Measurements from ENCODE around the gene DOCK3.

Gene DOCK3

GRCh38 chr3:51156147-51156546 lies 481.4 kb downstream of the DOCK3 start:
- Histone ChIP-seq H3K27me3 (ENCODE audit: control insufficient read depth, low read length) (no peaks in the 10 kb centered on the region), H3K4me2 (ENCODE audit: low read length) (no peak overlapping the region)
- no peak for TF ChIP-seq EZH2phosphoT487 (IDR thresholded peaks at IDR 0.05; ENCODE audit: borderline replicate concordance, low read length)
- no peak for TF ChIP-seq CTCF (IDR thresholded peaks at IDR 0.05; ENCODE audit: low read depth, low read length, poor library complexity, severe bottlenecking)

GRCh38 chr3:51163051-51163450 lies 488.3 kb downstream of the DOCK3 start:
- H3K79me2 ChIP-seq (ENCODE audit: control insufficient read depth, low read length), result no peaks in the 10 kb centered on the region
- TF ChIP-seq CTCF (IDR thresholded peaks at IDR 0.05; ENCODE audit: low read depth, low read length, poor library complexity, severe bottlenecking), result no peak
- no peak for TF ChIP-seq EZH2phosphoT487 (IDR thresholded peaks at IDR 0.05; ENCODE audit: borderline replicate concordance, low read length)
- no peaks in the 10 kb centered on the region for H3K9me3 ChIP-seq (ENCODE audit: control insufficient read depth, insufficient read depth, low read length)
- H4K20me1 ChIP-seq (ENCODE audit: control insufficient read depth, insufficient read depth, low read depth, low read length), result no peaks in the 10 kb centered on the region
- no peaks in the 10 kb centered on the region for H3K27me3 ChIP-seq (ENCODE audit: control insufficient read depth, low read length)
- H3K4me2 ChIP-seq (ENCODE audit: low read length), result no peak overlapping the region
- no peak overlapping the region for H3K4me3 ChIP-seq (ENCODE audit: low read length)
- H3K36me3 ChIP-seq (ENCODE audit: control insufficient read depth, low read length), result no peaks in the 10 kb centered on the region
- no peaks in the 10 kb centered on the region for H3K9me2 ChIP-seq (replicated peaks; ENCODE audit: control insufficient read depth, low read length)
- H3K4me1 ChIP-seq (ENCODE audit: control insufficient read depth, low read length), result no peaks in the 10 kb centered on the region
- no peak overlapping the region for H3K27ac ChIP-seq (ENCODE audit: low read depth, low read length)
- H3F3A ChIP-seq (ENCODE audit: control insufficient read depth, insufficient read depth), result no peaks in the 10 kb centered on the region

More at GRCh38 chr3:51156147-51156546, 481.4 kb downstream of the DOCK3 start:
- no peaks in the 10 kb centered on the region for H3K9me2 ChIP-seq (replicated peaks; ENCODE audit: control insufficient read depth, low read length)
- H3K4me3 ChIP-seq (ENCODE audit: low read length), result no peak overlapping the region
- no peaks in the 10 kb centered on the region for H3K4me1 ChIP-seq (ENCODE audit: control insufficient read depth, low read length)
- no peaks in the 10 kb centered on the region for H3K9me3 ChIP-seq (ENCODE audit: control insufficient read depth, insufficient read depth, low read length)
- H3F3A ChIP-seq (ENCODE audit: control insufficient read depth, insufficient read depth), result no peaks in the 10 kb centered on the region
- no peak overlapping the region for H3K27ac ChIP-seq (ENCODE audit: low read depth, low read length)
- H4K20me1 ChIP-seq (ENCODE audit: control insufficient read depth, insufficient read depth, low read depth, low read length), result no peaks in the 10 kb centered on the region
- H3K36me3 ChIP-seq (ENCODE audit: control insufficient read depth, low read length), result no peaks in the 10 kb centered on the region
- no peaks in the 10 kb centered on the region for H3K79me2 ChIP-seq (ENCODE audit: control insufficient read depth, low read length)

- no peaks in the 10 kb centered on the region for H3K9me2 ChIP-seq (replicated peaks; ENCODE audit: control insufficient read depth, low read length)
- H3K79me2 ChIP-seq (ENCODE audit: control insufficient read depth, low read length), result no peaks in the 10 kb centered on the region
- no peaks in the 10 kb centered on the region for H3K36me3 ChIP-seq (ENCODE audit: control insufficient read depth, low read length)
- no peak for TF ChIP-seq EZH2phosphoT487 (IDR thresholded peaks at IDR 0.05; ENCODE audit: borderline replicate concordance, low read length)
- TF ChIP-seq CTCF (IDR thresholded peaks at IDR 0.05; ENCODE audit: low read depth, low read length, poor library complexity, severe bottlenecking), result no peak
- no peaks in the 10 kb centered on the region for H3K27me3 ChIP-seq (ENCODE audit: control insufficient read depth, low read length)
- H3K27ac ChIP-seq (ENCODE audit: low read depth, low read length), result no peak overlapping the region
- peaks cover 5% of the 10 kb centered on the region; the same call in 1 of the 2 replicates for H3K9me3 ChIP-seq (ENCODE audit: control insufficient read depth, insufficient read depth, low read length)
- H3K4me2 ChIP-seq (ENCODE audit: low read length), result no peak overlapping the region
- no peak overlapping the region for H3K4me3 ChIP-seq (ENCODE audit: low read length)
- no peaks in the 10 kb centered on the region for H3F3A ChIP-seq (ENCODE audit: control insufficient read depth, insufficient read depth)
- no peaks in the 10 kb centered on the region for H3K4me1 ChIP-seq (ENCODE audit: control insufficient read depth, low read length)
- H4K20me1 ChIP-seq (ENCODE audit: control insufficient read depth, insufficient read depth, low read depth, low read length), result no peaks in the 10 kb centered on the region
Measured at GRCh38 chr3:51173518-51174271, 499.0 kb downstream of the DOCK3 start.

Data from DOHH2 (cell line).